Astrocyte of the cerebellum (primary cell): Measurements from ENCODE around the gene LRP1B.

Source experiments
- DNase-seq: peaks from one replicate; pipeline ENCODE4 v3.0.0-alpha.2; 2011; ENCODE audit warnings: low read depth
- H3K4me3 ChIP-seq: 2 replicates; pipeline ENCODE4 v1.5.1; 2011; ENCODE audit warnings: mild to moderate bottlenecking, low read depth, low read length, moderate library complexity
- CTCF ChIP-seq: IDR thresholded peaks from 2 replicates; pipeline ENCODE4 v1.5.1; 2012; ENCODE audit warnings: low read length, low read depth, moderate library complexity, mild to moderate bottlenecking; ENCODE audit errors: missing control alignments
- in situ Hi-C: cut with HindIII; loops from 2 replicates; pipeline ENCODE4 v1.10.0; 2017; ENCODE audit warnings: low sequenced_read_pairs

The LRP1B gene

GRCh38 chr2:141957321-141957720 is 173.5 kb downstream of the LRP1B start:
- DNase-seq: no peak
- TF ChIP-seq CTCF: no peak
- no peak overlapping the region for H3K4me3 ChIP-seq
- in situ Hi-C loops: no loop called here

DNA sequence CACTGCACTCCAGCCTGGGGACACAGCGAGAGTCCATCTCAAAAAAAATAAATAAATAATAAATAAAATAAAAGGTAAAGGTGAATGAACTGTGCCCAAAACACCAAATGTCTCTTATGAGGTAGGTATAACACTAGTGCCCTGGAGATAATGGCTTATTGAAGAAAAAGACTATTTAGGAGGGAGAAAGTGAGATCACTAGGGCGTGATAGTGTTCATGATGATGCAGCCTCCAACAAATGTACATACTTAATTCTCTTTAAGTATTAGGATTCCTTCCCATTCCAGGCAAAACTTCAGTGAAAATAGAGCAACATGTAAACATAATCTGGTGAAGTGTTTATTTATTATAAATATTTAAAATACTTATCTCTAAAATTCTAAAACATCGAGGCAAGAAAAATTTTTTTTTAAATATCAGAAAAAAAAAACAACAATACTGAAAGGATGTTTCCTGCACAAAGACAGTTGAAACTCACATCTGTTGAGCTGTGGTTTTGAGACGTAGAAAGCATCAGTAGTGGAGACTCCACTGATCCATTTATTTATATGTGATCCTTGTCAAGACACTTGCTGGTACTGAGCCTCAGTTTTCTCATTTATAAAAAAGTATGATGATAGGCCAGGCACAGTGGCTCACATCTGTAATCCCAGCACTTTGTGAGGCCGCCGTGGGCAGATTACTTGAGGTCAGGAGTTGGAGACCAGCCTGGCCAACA is 183.3 kb downstream of the LRP1B start:
- no peak for DNase-seq
- in situ Hi-C loops: no loop called here
- H3K4me3 ChIP-seq: no peak overlapping the region
- no peak for TF ChIP-seq CTCF

DNA sequence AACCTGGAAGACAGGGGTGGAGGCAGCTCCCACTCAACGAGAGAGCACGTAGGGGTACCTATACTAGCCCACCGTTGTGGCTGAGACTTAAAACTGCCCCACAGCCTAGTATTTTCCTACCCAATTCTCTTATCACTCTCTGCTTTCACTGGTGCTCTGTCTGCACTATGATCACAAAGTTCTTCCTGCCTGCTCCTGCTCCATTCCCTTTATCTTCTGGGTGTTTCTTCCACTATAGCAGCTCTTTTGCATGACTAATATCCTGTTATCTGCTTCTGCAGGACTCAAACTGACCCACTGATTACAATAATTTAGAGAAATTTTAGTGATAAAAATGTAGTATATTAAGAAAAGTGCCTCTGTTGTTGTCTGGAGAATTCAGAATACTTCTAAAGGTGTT is 184.8 kb downstream of the LRP1B start:
- in situ Hi-C loops: no loop called here
- no peak for TF ChIP-seq CTCF
- DNase-seq: no peak
- H3K4me3 ChIP-seq: no peak overlapping the region

DNA sequence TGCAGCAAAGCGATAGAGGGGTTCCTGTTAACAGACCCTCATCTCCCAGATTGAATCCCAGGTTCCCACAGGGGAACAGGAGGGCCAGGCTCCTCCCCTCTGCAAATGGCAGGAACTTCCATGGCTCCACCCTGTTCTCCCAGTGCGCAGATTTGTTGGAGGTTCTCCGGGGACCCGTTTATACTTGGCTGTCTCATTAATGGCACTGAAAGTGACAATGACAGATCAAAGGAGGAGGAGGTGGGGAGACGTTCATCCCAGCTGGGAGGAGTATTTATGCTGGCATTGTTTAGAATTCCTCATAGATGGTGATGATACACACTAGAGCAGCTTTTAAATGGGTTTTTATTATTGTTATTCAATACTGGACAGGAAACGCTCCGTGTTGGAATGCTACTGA is 186.9 kb downstream of the LRP1B start:
- TF ChIP-seq CTCF: no peak
- DNase-seq: no peak
- in situ Hi-C loops: no loop called here
- H3K4me3 ChIP-seq: no peak overlapping the region

DNA sequence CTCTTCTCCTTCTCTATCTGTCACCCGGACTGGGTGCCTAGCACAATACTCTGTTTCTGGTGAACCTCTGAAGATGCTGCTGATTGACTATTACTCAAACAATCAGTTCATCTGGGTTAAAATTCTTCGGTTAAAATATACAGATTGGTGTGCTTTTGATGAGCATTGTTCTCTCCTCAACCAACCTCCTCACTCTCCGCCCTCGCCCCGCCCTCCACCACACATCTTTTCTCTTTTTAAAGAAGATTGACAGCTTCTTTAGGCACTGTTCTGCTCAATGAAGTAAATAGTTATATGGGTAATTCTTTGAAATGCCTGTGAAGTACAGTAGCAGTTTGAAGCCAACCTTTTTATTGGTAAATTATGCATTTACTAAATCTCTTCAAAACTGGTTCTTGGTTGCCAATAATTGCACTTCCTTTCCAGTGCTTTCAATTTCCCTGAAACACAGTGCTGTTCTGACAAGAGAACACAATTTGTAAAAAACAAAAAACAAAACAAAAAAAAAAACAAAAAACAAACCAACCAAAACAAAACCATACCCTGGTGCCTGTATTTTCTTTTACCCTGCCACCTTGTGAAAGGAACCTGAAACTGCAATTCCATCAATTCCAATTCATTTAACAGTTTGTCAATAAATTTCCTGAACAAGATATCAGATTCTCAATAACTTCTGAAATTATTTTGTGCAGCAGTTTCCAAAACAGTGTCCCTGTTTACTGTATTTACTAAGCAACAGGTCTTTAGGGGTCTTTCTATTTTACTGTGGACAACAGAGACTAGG is 188.6 kb downstream of the LRP1B start:
- H3K4me3 ChIP-seq: no peak overlapping the region
- in situ Hi-C loops: no loop called here
- TF ChIP-seq CTCF: peak; percentile 40
- no peak for DNase-seq

DNA sequence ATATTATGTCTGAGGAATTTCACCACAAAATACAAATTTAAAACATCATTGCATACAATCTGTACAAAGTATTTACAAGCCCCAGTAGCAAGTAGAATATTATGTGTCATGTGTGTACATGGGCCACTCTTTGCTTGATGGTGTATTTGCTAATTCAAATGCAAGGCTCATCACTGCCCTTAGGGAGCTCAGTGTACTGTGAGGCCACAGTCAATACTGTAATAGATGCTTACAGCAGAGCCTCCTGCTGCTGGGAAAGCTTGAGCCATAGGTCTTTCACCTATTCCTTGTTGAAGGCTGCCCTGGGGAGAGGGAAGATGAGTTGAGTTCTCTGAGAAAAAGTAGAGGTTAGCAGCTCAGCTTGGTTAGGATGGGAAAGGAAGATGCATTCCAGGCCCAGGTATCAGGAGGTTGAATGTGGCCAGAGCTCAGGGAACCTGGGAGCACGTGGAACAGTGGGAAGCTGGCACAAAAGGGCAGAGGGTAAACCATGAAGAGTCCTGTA is 189.6 kb downstream of the LRP1B start:
- no peak for TF ChIP-seq CTCF
- DNase-seq: no peak
- no peak overlapping the region for H3K4me3 ChIP-seq
- in situ Hi-C loops: no loop called here
